ENCODE data around the gene NTN1. TPM values are rescaled to one million over a fixed set of nuclear protein-coding genes. Genes with fewer than 3 reads are reported as not detected.

The NTN1 gene
- total RNA-seq, 4 donors from 2014 or later, result 74.3 to 211 (median 107) TPM

DNA sequence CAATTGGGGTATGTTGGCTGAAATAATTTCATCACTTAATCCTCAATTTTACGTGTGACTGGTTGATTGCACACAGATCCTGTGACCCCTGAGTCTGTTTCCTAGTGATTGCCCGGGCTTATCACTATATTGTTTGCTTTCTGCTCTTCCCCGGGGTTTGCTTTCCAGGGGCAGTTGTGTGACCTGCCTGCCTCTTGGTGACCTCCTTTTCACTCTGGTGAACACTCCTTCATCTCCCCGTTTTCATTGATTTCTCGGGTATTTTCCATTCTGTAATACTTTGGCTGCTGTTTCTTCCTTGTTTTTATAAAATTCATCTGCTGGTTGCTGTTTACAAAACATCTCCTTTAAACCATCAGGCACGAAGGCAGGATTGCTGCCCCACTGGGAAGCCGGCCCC is 36.0 kb downstream of the NTN1 start:
- peaks cover 0 to 9% (median 0%) of the 10 kb centered on the region in 3 donors for H3K9me3 ChIP-seq
- H3K36me3 ChIP-seq, result peaks cover 0 to 9% of the 10 kb centered on the region in 2 donors
- ATAC-seq, result peak; percentile 37
- peaks cover 0 to 38% (median 0%) of the 10 kb centered on the region in 3 donors for H3K4me1 ChIP-seq
- TF ChIP-seq POLR2AphosphoS5 (IDR thresholded peaks at IDR 0.05), result no peak
- TF ChIP-seq POLR2A (IDR thresholded peaks at IDR 0.05), result no peak
- TF ChIP-seq, protein P1, sequence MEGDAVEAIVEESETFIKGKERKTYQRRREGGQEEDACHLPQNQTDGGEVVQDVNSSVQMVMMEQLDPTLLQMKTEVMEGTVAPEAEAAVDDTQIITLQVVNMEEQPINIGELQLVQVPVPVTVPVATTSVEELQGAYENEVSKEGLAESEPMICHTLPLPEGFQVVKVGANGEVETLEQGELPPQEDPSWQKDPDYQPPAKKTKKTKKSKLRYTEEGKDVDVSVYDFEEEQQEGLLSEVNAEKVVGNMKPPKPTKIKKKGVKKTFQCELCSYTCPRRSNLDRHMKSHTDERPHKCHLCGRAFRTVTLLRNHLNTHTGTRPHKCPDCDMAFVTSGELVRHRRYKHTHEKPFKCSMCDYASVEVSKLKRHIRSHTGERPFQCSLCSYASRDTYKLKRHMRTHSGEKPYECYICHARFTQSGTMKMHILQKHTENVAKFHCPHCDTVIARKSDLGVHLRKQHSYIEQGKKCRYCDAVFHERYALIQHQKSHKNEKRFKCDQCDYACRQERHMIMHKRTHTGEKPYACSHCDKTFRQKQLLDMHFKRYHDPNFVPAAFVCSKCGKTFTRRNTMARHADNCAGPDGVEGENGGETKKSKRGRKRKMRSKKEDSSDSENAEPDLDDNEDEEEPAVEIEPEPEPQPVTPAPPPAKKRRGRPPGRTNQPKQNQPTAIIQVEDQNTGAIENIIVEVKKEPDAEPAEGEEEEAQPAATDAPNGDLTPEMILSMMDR (IDR thresholded peaks at IDR 0.05), result no peak
- no peak for TF ChIP-seq EP300 (IDR thresholded peaks at IDR 0.05)
- WGBS, 2 donors (ENCODE audit: low coverage in 1 of 2), result 40 to 49% methylated on average over 5 to 7 of the region's 7 CpGs
- H3K4me3 ChIP-seq, result no peak overlapping the region
- H3K27me3 ChIP-seq, result no peaks in the 10 kb centered on the region
- peak overlapping the region in 1 of 4 donors; percentile 38 for H3K27ac ChIP-seq

DNA sequence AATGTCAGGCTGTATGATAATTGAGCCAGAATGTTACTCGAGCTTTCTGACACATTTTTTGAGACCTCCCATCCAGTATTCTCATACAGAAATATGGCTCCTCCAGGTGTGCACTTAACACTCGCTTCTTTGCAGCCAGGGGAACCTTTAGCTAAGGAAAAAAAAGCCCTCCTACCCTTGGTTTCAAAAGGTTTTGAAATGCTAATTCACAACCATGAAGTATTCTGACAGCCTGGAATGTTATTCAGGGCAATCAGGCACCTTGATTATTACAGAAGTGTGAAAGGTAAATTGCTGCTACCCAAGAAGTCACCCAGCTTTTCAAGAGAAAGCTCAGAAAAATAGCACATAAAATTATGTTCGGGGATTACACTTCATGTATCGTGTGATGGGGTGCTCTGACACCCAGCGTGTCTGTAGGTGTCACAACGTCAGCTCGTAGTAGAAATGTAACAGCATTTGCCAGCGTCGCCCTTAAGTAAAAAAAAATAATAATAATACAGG is 41.1 kb downstream of the NTN1 start:
- Histone ChIP-seq H3K27ac (no peak overlapping the region), H3K4me3 (no peak overlapping the region), H3K4me1 (peaks cover 0 to 24% (median 0%) of the 10 kb centered on the region in 3 donors), H3K9me3 (no peaks in the 10 kb centered on the region), H3K36me3 (peaks cover 0 to 9% of the 10 kb centered on the region in 2 donors), H3K27me3 (no peaks in the 10 kb centered on the region)
- WGBS, 2 donors (ENCODE audit: low coverage in 1 of 2), result 74 to 75% methylated on average over 8 to 9 of the region's 9 CpGs
- no peak for ATAC-seq
- TF ChIP-seq, protein P1 (IDR thresholded peaks at IDR 0.05), result no peak
- no peak for TF ChIP-seq POLR2AphosphoS5 (IDR thresholded peaks at IDR 0.05)
- TF ChIP-seq EP300 (IDR thresholded peaks at IDR 0.05), result no peak

DNA sequence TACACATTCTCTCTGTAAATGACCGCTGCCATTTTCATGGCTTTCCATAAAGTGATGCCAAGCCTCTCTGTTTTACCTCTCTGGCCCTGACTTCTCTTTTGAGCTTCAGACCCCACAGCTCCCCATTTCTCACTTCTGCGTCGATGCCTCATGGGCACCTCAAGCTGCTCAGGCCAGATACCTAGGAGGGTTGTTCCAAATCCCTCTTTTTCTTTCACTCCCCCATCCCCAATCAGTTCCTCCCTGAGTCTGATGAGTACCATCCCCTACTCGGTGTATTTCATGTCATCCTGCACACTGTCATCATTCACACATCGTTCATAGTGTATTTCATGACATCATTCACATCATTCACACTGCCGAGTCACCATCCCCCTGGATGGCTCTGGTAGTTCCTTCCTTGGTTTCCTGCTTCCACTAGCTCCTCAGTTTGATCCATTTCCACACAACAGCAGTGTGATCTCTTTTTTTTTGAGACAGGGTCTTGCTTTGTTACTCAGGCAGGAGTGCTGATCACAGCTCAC is 43.1 kb downstream of the NTN1 start:
- ATAC-seq, result no peak
- Histone ChIP-seq H3K9me3 (no peaks in the 10 kb centered on the region), H3K4me1 (peaks cover 0 to 21% (median 0%) of the 10 kb centered on the region in 3 donors), H3K27ac (no peak overlapping the region), H3K36me3 (peaks cover 0 to 9% of the 10 kb centered on the region in 2 donors), H3K27me3 (no peaks in the 10 kb centered on the region), H3K4me3 (no peak overlapping the region)
- WGBS, 2 donors (ENCODE audit: low coverage in 1 of 2), result 85 to 89% methylated on average over 6 of the region's 6 CpGs
- no peak for TF ChIP-seq EP300 (IDR thresholded peaks at IDR 0.05)
- TF ChIP-seq, protein P1 (IDR thresholded peaks at IDR 0.05), result no peak
- TF ChIP-seq POLR2AphosphoS5 (IDR thresholded peaks at IDR 0.05), result no peak
- no peak for TF ChIP-seq POLR2A (IDR thresholded peaks at IDR 0.05)

DNA sequence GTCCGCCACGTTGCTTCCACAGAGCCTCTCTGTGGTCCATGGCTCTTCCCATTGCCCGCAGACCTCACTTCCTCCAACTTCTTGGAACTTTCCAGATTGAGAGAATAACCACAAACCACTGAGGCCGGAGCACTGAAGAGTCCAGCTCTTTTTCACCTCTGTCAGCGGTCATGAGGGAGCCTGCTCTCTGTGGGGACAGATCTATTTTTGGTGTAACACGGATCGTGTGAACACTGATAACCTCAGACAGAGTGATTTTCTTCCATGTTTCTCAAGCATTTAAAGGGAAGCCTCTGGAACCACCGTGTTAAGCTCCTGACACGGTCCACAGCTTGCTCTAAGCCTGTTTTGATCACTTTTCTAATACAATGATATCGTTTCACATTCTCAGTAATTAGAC is 49.7 kb downstream of the NTN1 start:
- H3K27ac ChIP-seq, result peak overlapping the region in 1 of 4 donors; percentile 76
- no peaks in the 10 kb centered on the region for H3K27me3 ChIP-seq
- no peaks in the 10 kb centered on the region for H3K9me3 ChIP-seq
- no peak for TF ChIP-seq EP300 (IDR thresholded peaks at IDR 0.05)
- TF ChIP-seq POLR2A (IDR thresholded peaks at IDR 0.05), result no peak
- H3K4me3 ChIP-seq, result no peak overlapping the region
- H3K4me1 ChIP-seq, result peaks cover 0 to 63% (median 22%) of the 10 kb centered on the region in 3 donors
- 73 to 80% methylated on average over 3 to 9 of the region's 10 CpGs for WGBS, 2 donors (ENCODE audit: low coverage in 1 of 2)
- ATAC-seq, result no peak
- H3K36me3 ChIP-seq, result no peaks in the 10 kb centered on the region

DNA sequence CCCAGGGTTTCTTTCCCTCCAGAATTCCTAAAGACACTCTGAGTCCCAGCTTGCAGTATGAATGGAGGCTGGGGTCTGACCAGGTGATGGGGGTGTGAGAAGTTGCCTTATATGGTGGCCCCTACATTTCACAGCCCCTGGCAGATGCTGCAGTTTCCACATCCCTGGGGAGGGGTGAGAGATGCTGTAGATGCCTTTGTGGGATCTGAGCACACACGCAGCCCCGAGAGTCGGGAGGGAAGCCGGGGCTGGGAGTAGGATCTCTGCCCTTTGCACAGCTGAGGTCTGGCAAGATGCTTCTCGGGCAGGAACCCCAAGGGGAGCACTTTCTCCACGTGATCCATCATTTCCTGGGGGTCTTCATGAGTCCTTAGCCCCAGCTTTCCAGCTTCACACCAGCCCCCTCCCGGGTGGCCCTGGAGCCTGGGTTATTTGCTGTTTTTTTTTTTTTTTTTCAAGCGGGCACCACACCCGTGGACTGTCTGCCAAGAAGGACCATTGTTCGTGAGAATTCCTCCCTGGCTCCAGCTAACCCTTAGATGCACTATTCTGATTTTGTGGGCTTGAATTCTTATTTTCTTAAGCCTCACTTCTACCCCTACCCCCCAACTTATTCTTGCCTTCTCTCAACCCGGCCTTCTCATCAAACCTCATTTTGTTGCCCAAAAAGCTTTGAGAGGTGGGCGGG is 50.6 kb downstream of the NTN1 start:
- H3K4me3 ChIP-seq, result no peak overlapping the region
- no peak for ATAC-seq
- H3K36me3 ChIP-seq, result no peaks in the 10 kb centered on the region
- no peaks in the 10 kb centered on the region for H3K27me3 ChIP-seq
- no peaks in the 10 kb centered on the region for H3K9me3 ChIP-seq
- 39 to 50% methylated on average over 10 to 11 of the region's 12 CpGs for WGBS, 2 donors (ENCODE audit: low coverage in 1 of 2)
- TF ChIP-seq POLR2A (IDR thresholded peaks at IDR 0.05) (no peak), POLR2AphosphoS5 (IDR thresholded peaks at IDR 0.05) (no peak), EP300 (IDR thresholded peaks at IDR 0.05) (no peak)
- TF ChIP-seq, protein P1 (IDR thresholded peaks at IDR 0.05), result no peak
- H3K4me1 ChIP-seq, result peaks cover 0 to 72% (median 22%) of the 10 kb centered on the region in 3 donors
- H3K27ac ChIP-seq, result peak overlapping the region in 3 of 4 donors; percentile 70 to 76 (median 72)

Data from gastroesophageal sphincter (tissue), 4 donors.